SJSA1 (cell line): ENCODE results near the gene BANP. TPM values are rescaled to one million over a fixed set of nuclear protein-coding genes. Genes with fewer than 3 reads are reported as not detected.

Source experiments
- DNase-seq, 2 experiments: peaks; one replicate each; pipeline ENCODE4 v3.0.0-alpha.2; 2015 to 2020; ENCODE audit warnings: low spot score in 2 of 2, low read depth in 1 of 2
- H3K27ac ChIP-seq: fragments of 250-450 bp; sonication (Bioruptor Pico); 2 replicates; pipeline ENCODE4 v1.5.1; 2020; ENCODE audit warnings: mild to moderate bottlenecking, moderate library complexity
- H3K27me3 ChIP-seq: fragments of 250-450 bp; sonication (Bioruptor Pico); replicated peaks from 2 replicates; pipeline ENCODE4 v1.5.1; 2020; ENCODE audit warnings: mild to moderate bottlenecking, moderate library complexity
- H3K36me3 ChIP-seq: fragments of 250-450 bp; sonication (Bioruptor Pico); 2 replicates; pipeline ENCODE4 v1.5.1; 2020; ENCODE audit warnings: mild to moderate bottlenecking
- H3K4me1 ChIP-seq: fragments of 250-450 bp; sonication (Bioruptor Pico); replicated peaks from 2 replicates; pipeline ENCODE4 v1.6.1; 2021; ENCODE audit warnings: mild to moderate bottlenecking
- H3K4me3 ChIP-seq: fragments of 250-450 bp; sonication (Bioruptor Pico); 2 replicates; pipeline ENCODE4 v1.5.1; 2020; ENCODE audit warnings: mild to moderate bottlenecking
- H3K9me3 ChIP-seq: fragments of 250-450 bp; sonication (Bioruptor Pico); replicated peaks from 2 replicates; pipeline ENCODE4 v1.5.1; 2020; ENCODE audit warnings: mild to moderate bottlenecking
- total RNA-seq: library from RNA; depleted of rRNA; stranded (reverse); fragments of >200 nt; shearing (Covaris generic); gene quantifications from 2 replicates; pipeline ENCODE4 v1.2.3, GENCODE V29; 2014

Gene BANP
- total RNA-seq, 1 experiment from 2014 or later = 21.7 TPM

DNA sequence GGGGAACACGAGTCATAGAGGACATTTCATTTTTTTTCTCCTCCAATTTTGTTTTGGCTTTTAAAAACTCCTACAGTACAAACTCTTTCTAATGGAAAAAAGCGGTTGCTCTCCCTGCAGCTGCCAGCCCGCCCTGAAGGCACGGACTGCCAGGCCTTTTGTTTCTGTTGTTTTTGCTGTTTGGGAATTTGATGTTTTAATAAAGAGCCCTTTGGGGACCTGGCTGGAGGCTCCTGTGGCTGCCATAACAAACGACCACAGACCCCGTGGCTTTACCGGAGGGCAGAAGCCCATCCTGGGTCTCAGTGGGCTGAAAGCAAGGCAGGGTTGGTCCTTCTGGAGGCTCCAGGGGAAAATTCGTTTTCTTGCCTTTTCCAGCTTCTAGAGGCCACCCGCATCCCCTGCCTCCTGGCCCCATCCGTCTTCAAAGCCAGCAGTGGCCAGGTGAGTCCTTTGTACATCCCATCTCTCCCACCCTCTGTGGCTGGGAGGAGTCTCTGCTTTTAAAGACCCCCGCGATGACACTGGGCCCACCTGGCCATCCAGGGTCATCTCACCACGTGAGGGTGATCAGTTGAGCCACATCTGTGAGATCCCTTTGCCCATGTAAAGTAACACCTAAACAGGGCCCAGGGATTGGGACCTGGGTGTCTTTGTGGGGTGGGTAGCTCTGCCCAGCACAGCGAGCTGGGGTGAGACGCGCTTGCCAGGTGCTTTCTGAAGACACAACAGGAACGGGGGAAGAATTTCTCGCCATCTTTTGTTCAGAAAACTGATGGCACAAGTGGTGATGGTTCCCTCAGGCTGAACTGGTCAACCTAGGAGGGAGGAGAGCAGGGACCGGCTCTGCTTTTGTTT is 113.9 kb downstream of the BANP start:
- no peak overlapping the region for H3K4me3 ChIP-seq
- H3K4me1 ChIP-seq = peaks cover 32% of the 10 kb centered on the region
- H3K36me3 ChIP-seq = peaks cover 8% of the 10 kb centered on the region
- peak in 1 of 2 experiments; percentile 19 for DNase-seq
- H3K9me3 ChIP-seq = no peaks in the 10 kb centered on the region
- H3K27ac ChIP-seq = no peak overlapping the region
- H3K27me3 ChIP-seq = no peaks in the 10 kb centered on the region

DNA sequence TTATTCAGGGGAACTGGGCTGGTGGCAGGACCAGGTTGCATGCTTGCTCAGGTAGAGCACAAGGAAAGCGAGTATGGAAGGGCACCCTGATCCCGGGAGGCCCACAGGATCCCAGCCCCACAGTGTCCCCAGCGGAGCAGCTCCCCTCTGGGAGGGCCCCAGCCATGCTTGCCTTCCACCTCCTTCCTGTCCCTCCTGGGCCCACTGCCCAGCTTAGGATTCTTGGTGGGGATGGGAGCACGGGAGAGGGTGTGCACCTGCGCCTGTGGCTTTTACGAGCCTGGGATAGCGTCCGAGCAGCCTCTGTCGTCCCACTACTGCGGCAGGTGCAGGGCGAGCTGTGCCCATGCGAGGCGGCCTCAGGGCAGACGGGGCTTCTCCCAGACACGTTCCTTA is 114.5 kb downstream of the BANP start:
- Histone ChIP-seq H3K36me3 (peaks cover 9% of the 10 kb centered on the region), H3K4me1 (peaks cover 32% of the 10 kb centered on the region), H3K4me3 (no peak overlapping the region), H3K27ac (no peak overlapping the region), H3K9me3 (no peaks in the 10 kb centered on the region), H3K27me3 (no peaks in the 10 kb centered on the region)
- no peak for DNase-seq

DNA sequence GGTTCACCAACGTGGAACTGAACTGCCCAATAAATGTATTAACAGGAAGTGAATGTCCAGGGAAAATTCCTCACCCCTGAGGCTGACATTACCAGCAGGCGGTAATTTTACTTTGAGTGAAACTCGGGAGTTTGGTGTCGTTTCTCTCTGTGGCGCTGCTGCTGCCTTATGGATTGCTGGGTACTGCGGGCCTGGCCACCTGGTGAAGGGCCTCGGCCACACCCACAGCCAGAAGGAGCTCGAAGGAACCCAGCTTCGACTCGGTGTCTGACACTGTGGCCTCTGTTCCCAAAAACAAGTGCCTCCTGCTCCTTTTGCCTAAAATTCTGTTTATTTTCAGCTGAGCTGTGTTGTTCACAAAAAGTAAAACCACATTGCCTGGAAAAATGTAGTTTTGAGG is 115.0 kb downstream of the BANP start:
- no peak overlapping the region for H3K4me3 ChIP-seq
- no peaks in the 10 kb centered on the region for H3K27me3 ChIP-seq
- H3K27ac ChIP-seq = no peak overlapping the region
- H3K9me3 ChIP-seq = no peaks in the 10 kb centered on the region
- peaks cover 14% of the 10 kb centered on the region for H3K36me3 ChIP-seq
- H3K4me1 ChIP-seq = peaks cover 32% of the 10 kb centered on the region
- DNase-seq = no peak

GRCh38 chr16:88066680-88067529 is 115.7 kb downstream of the BANP start:
- DNase-seq = no peak
- Histone ChIP-seq H3K4me3 (no peak overlapping the region), H3K27me3 (no peaks in the 10 kb centered on the region), H3K9me3 (no peaks in the 10 kb centered on the region), H3K4me1 (peaks cover 28% of the 10 kb centered on the region), H3K27ac (no peak overlapping the region), H3K36me3 (peaks cover 16% of the 10 kb centered on the region)

DNA sequence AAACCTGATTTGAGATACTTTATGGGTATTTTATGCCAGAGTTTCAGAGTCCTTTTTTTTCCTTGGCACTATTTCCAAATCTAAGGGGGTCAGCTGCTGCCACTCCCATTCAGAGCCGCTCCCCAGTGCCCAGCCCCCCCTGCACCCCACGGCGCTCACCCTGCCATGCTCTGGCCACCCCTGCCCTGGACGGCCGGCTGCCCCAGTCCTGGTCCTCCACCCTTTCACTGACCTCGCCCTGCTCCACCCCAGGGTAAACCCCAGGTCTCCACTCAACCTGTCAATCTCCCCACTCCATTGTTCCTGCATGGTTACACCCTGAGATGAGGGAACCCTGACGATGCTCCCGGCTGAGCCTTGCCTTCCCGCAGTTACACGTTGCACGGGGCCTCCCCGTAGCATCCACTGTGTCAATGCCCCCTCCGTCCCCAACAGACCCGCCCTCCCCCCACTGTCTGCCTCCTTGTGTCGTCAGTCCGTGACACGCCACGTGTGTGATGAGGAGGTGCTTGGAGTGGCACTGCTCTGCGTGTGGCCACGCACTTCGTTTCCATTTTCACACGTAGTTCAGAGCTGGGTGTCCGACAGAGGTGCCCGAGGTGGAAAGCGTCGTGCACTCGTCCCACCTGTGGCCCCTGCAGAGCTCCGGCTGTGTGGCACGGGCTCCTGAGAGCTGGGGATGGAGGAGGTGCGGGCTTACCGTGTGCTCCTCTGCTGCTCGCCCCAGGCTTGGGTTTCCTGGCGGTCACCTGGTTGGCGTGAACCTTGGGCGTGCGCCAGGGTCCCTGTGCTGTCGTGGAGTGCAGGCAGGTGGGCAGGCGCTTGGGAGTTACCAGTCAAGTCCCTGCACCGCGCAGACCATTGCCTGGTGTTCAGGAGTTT is 116.5 kb downstream of the BANP start:
- no peak for DNase-seq
- Histone ChIP-seq H3K4me1 (peaks cover 20% of the 10 kb centered on the region), H3K27me3 (no peaks in the 10 kb centered on the region), H3K9me3 (no peaks in the 10 kb centered on the region), H3K4me3 (no peak overlapping the region), H3K36me3 (peaks cover 25% of the 10 kb centered on the region), H3K27ac (no peak overlapping the region)

- peaks cover 30% of the 10 kb centered on the region for H3K36me3 ChIP-seq
- no peak for DNase-seq
- no peaks in the 10 kb centered on the region for H3K9me3 ChIP-seq
- H3K27me3 ChIP-seq = no peaks in the 10 kb centered on the region
- no peak overlapping the region for H3K27ac ChIP-seq
- no peak overlapping the region for H3K4me3 ChIP-seq
- H3K4me1 ChIP-seq = peaks cover 10% of the 10 kb centered on the region
These were observed 117.5 kb downstream of the BANP start for GRCh38 chr16:88068476-88069396.

DNA sequence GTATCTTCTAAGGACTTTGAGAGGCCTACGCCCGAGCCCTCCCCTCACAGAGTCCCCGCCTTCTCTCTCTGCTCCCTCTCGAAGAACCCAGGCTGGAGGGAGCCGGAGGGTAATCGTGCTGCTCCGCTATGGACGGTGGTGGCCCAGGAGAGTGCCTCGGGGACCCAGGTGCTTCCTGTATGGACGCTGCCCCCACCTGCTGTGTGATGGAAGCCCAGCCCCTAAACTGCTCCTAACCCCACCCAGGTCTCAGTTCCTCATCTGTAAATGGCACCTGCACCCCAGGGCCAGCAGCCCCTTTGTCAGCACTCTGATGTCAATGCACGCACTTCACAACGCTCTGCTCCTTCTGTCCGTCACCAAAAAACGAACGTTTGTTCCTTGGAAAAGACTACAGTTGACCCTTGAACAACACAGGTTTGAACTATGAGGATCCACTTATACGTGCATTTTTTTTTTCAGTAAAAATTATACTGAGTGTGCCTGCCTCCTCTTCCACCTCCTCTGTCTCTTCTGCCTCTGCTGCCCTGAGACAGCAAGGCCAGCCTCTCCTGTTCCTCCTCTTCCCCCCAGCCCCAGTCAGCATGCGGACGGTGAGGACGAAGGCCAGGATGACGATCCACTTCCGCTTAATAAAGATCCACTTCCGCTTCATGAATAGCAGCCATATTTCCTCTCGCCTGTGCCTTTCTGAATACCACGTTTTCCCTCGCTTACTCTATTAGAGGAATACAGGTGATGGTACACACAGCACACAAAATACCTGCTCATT is 118.3 kb downstream of the BANP start:
- Histone ChIP-seq H3K4me1 (peaks cover 1% of the 10 kb centered on the region), H3K27me3 (no peaks in the 10 kb centered on the region), H3K4me3 (no peak overlapping the region), H3K36me3 (peaks cover 34% of the 10 kb centered on the region), H3K27ac (no peak overlapping the region), H3K9me3 (no peaks in the 10 kb centered on the region)
- no peak for DNase-seq

DNA sequence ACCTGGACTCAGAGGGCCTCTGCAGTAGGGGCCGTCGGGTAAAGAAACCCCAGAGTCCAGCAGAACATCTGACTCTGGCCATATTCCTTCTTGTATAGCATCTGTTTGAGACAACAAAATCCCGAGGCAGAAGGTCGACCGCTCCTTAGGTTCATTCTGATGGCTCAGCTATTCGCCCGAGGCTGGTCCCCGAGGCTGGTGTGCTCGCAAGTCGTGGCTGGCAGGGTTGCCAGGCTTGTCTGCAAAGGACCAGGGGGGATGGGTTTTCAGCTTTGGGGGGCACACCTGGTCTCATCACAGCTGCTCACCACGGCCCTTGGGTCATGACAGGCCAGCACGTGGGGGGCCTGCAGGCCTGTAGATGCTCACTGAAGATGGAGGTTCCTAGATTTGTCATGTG is 119.1 kb downstream of the BANP start:
- Histone ChIP-seq H3K9me3 (no peaks in the 10 kb centered on the region), H3K36me3 (peaks cover 37% of the 10 kb centered on the region), H3K27ac (no peak overlapping the region), H3K4me3 (no peak overlapping the region), H3K4me1 (no peaks in the 10 kb centered on the region), H3K27me3 (no peaks in the 10 kb centered on the region)
- DNase-seq = no peak

DNA sequence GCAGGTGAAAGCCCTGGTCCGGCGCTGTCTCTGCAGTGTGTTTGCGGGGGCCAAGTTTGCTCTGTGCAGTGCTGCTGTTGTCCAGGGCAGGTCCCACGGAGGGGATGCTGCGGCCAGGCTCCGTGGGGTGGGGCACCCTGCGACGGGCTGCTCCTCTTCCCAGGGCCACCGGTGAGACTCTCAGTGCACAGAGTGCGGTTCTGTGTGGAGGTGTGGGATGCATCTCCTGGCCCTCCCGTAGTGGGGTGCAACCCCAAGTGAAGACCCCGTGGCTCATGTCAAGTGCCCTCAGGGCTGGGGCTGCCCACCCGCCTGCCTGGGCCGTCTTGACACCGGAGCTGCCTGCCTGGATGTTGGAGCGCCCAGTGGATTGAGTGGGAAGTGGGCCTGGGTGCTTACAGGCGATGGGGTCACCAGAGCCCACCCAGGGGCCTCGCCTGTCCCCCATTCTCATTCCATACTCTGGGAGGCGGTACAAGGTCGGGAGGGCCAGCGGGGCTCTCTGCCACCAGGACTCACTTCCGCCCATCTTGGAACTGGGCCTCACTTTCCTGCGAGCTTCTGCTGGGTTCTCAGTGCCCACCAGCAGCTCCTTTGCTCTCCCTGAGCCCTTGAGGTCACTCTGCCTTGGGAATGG is 119.9 kb downstream of the BANP start:
- H3K9me3 ChIP-seq = no peaks in the 10 kb centered on the region
- no peak overlapping the region for H3K4me3 ChIP-seq
- peaks cover 37% of the 10 kb centered on the region for H3K36me3 ChIP-seq
- H3K27ac ChIP-seq = no peak overlapping the region
- no peaks in the 10 kb centered on the region for H3K27me3 ChIP-seq
- no peak for DNase-seq
- no peaks in the 10 kb centered on the region for H3K4me1 ChIP-seq

DNA sequence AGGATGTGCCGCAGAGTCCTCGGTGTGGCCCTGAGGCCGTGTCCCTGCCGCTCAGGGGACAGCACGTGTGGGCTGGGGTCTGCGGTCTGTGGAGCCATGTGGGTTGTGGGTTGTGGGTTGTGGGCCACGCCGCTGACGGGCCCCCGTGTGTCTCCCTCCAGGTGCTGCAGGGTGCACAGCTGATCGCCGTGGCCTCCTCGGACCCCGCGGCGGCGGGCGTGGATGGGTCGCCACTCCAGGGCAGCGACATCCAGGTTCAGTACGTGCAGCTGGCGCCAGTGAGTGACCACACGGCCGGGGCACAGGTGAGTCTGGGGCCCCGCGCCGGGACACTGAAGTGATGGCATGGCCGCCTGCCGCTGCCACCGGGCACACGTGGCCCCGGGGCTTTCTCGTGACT is 120.7 kb downstream of the BANP start:
- Histone ChIP-seq H3K4me3 (no peak overlapping the region), H3K4me1 (no peaks in the 10 kb centered on the region), H3K27ac (no peak overlapping the region), H3K9me3 (no peaks in the 10 kb centered on the region), H3K27me3 (no peaks in the 10 kb centered on the region), H3K36me3 (peaks cover 41% of the 10 kb centered on the region)
- no peak for DNase-seq

GRCh38 chr16:88072571-88073001 is 121.4 kb downstream of the BANP start:
- H3K4me1 ChIP-seq = 0 out of 2 replicates have a peak, but pooled peaks cover 3% of the 10 kb centered on the region
- H3K36me3 ChIP-seq = peaks cover 47% of the 10 kb centered on the region
- H3K27ac ChIP-seq = no peak overlapping the region
- no peak overlapping the region for H3K4me3 ChIP-seq
- no peaks in the 10 kb centered on the region for H3K9me3 ChIP-seq
- no peaks in the 10 kb centered on the region for H3K27me3 ChIP-seq
- DNase-seq = no peak
